Body of pancreas (tissue), 4 donors: ENCODE measurements around the gene FAAH2. TPM values are rescaled to one million over a fixed set of nuclear protein-coding genes. Genes with fewer than 3 reads are reported as not detected.

ENCODE experiments used
- ATAC-seq: fragments of 150-250 bp; one replicate; pipeline ENCODE4 v1.9.1; 2016
- DNase-seq, 4 donors: peaks; one replicate each; pipeline ENCODE4 v3.0.0-alpha.2; 2019
- H3K27ac ChIP-seq, 4 donors: fragments of 200-600 bp; sonication (generic); 1 replicate in 3 of 4; 2 replicates in 1 of 4; pipeline versions ENCODE4 v1.5.1 to v1.6.1; 2016 to 2019; ENCODE audit warnings: mild to moderate bottlenecking in 1 of 4, mixed read lengths in 1 of 4, moderate library complexity in 1 of 4
- H3K27me3 ChIP-seq, 2 donors: fragments of 200-600 bp; sonication (generic); one replicate each; pipeline ENCODE4 v1.6.0; 2016; ENCODE audit warnings: mild to moderate bottlenecking in 1 of 2
- H3K36me3 ChIP-seq, 2 donors: fragments of 200-600 bp; sonication (generic); replicated peaks in 1 of 2; 2 replicates each; pipeline ENCODE4 v1.5.1; 2016; ENCODE audit warnings: low read depth in 2 of 2; ENCODE audit not compliant: insufficient read depth in 1 of 2
- H3K4me1 ChIP-seq: fragments of 200-600 bp; sonication (generic); one replicate; pipeline ENCODE4 v1.6.0; 2016
- H3K4me3 ChIP-seq, 2 donors: fragments of 200-600 bp; sonication (generic); 1 replicate in 1 of 2; 2 replicates in 1 of 2; pipeline ENCODE4 v1.5.1; 2016 to 2019
- H3K9me3 ChIP-seq, 3 donors: fragments of 200-600 bp; sonication (generic); 1 replicate in 2 of 3; 2 replicates in 1 of 3; pipeline ENCODE4 v1.5.1; 2016
- POLR2A ChIP-seq, 3 donors: fragments of 450-650 bp; IDR thresholded peaks; one replicate each; pipeline ENCODE4 v1.6.1; 2016; ENCODE audit warnings: antibody characterized with exemption in 3 of 3, mild to moderate bottlenecking in 2 of 3
- WGBS, 2 donors: methylation state at CpG; one replicate each; pipeline ENCODE4 v1.1.5; 2017; 5-methylcytosine and 5-hydroxymethylcytosine counted together
- intact Hi-C: fragments of 100-400 bp; cut with DNase I; formaldehyde crosslinking; loops from one replicate; pipeline ENCODE4 v1.15.1; 2023
- total RNA-seq, 2 donors: library from RNA; depleted of rRNA; stranded (reverse); fragments of >200 nt; gene quantifications; one replicate each; pipeline ENCODE4 v1.1.0, GENCODE V29; 2016
- TF ChIP-seq, protein P1 (sequence below), 7 experiments: fragments of 450-650 bp in 4 of 7; fragments of 200-600 bp in 3 of 7; sonication (generic) in 3 of 7; IDR thresholded peaks; one replicate each; pipeline ENCODE4 v1.5.1; 2016 to 2019; ENCODE audit warnings: antibody characterized with exemption in 7 of 7

Gene FAAH2
- total RNA-seq, 2 donors from 2014 or later = 7.3 to 12.7 TPM

DNA sequence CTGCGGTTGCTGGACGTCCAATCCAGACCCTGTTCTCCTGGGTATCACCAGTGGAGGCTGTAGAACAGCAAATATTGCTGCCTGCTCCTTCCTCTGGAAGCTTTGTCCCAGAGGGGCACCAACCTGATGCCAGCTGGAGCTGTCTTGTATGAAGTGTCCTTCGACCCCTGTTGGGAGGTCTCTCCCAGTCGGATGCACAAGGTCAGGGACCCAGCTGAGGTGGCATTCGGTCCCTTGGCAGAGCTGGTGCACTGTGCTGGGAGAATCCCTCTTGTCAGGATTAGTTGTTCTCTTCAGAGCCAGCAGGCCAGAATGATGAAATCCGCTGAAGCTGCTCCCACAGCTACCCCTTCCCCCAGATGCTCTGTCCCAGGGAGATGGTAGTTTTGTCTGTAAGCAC lies 195.0 kb downstream of the FAAH2 start:
- DNase-seq (no peak), ATAC-seq (no peak)
- H3K4me3 ChIP-seq = no peak overlapping the region
- H3K27me3 ChIP-seq = no peaks in the 10 kb centered on the region
- WGBS, 2 donors = 93 to 100% methylated on average over 2 to 4 of the region's 6 CpGs
- TF ChIP-seq, protein P1, sequence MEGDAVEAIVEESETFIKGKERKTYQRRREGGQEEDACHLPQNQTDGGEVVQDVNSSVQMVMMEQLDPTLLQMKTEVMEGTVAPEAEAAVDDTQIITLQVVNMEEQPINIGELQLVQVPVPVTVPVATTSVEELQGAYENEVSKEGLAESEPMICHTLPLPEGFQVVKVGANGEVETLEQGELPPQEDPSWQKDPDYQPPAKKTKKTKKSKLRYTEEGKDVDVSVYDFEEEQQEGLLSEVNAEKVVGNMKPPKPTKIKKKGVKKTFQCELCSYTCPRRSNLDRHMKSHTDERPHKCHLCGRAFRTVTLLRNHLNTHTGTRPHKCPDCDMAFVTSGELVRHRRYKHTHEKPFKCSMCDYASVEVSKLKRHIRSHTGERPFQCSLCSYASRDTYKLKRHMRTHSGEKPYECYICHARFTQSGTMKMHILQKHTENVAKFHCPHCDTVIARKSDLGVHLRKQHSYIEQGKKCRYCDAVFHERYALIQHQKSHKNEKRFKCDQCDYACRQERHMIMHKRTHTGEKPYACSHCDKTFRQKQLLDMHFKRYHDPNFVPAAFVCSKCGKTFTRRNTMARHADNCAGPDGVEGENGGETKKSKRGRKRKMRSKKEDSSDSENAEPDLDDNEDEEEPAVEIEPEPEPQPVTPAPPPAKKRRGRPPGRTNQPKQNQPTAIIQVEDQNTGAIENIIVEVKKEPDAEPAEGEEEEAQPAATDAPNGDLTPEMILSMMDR (IDR thresholded peaks at IDR 0.05) = no peak
- TF ChIP-seq POLR2A (IDR thresholded peaks at IDR 0.05) = no peak
- no peaks in the 10 kb centered on the region for H3K9me3 ChIP-seq
- intact Hi-C loops = no loop called here
- H3K36me3 ChIP-seq = no peaks in the 10 kb centered on the region
- H3K4me1 ChIP-seq = no peaks in the 10 kb centered on the region
- H3K27ac ChIP-seq = no peak overlapping the region

DNA sequence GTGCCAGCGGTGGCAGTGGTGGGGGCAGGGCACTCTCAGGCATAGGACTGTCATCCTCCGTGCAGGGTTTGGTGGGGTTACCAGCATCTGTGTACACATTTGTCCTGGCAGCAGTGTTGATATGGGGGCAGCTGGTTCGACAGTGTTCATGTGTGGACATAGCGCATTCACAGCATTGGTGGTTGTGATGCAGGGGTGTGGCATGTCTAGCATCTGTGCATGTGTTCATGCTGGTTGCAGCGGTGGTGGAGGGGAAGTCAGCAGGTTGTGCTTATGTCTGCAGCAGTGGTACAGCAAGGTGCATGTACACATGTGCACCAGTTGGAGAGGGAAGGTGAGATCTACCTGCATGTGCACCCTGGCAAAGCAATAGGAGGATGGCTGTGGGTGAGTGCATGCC lies 230.0 kb downstream of the FAAH2 start:
- no peaks in the 10 kb centered on the region for H3K9me3 ChIP-seq
- H3K27ac ChIP-seq = no peak overlapping the region
- ATAC-seq = no peak
- TF ChIP-seq POLR2A (IDR thresholded peaks at IDR 0.05) = no peak
- TF ChIP-seq, protein P1 (IDR thresholded peaks at IDR 0.05) = no peak
- DNase-seq = no peak
- H3K4me1 ChIP-seq = no peaks in the 10 kb centered on the region
- 76% methylated on average over 4 of the region's 5 CpGs; no CpG with 5 or more reads in 1 of the 2 donors for WGBS, 2 donors
- no peaks in the 10 kb centered on the region for H3K36me3 ChIP-seq
- H3K27me3 ChIP-seq = no peaks in the 10 kb centered on the region
- no peak overlapping the region for H3K4me3 ChIP-seq
- intact Hi-C loops = no loop called here

DNA sequence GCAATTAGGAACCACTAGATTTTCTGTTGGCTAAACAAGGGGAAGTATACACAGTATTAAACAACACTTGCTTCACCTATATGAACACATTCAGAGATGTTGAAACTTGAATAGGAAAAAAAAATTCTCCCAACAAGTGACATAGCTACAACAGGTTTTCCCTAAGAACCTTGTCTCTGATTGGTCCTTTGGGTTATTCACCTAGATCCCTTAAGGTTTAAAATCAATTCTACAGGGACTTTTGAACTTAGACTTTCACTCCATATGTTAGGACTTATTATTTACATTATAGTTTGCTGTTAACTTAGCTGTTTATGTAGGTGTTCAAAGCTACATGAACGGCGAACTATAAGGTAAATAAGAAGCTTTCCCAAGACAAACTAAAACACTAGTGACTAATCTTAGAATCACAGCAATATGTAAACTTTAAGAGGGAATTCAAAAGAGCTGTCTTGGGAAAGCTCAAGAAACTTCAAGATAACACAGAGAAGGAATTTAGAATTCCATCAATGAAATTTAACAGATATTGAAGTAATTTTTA lies 233.1 kb downstream of the FAAH2 start:
- Histone ChIP-seq H3K4me3 (no peak overlapping the region), H3K27me3 (no peaks in the 10 kb centered on the region), H3K27ac (no peak overlapping the region), H3K4me1 (no peaks in the 10 kb centered on the region), H3K36me3 (no peaks in the 10 kb centered on the region), H3K9me3 (no peaks in the 10 kb centered on the region)
- no peak for TF ChIP-seq POLR2A (IDR thresholded peaks at IDR 0.05)
- TF ChIP-seq, protein P1 (IDR thresholded peaks at IDR 0.05) = no peak
- no peak for ATAC-seq
- intact Hi-C loops = no loop called here
- WGBS, 2 donors = 20 to 22% methylated on average over 2 of the region's 2 CpGs
- DNase-seq = no peak

DNA sequence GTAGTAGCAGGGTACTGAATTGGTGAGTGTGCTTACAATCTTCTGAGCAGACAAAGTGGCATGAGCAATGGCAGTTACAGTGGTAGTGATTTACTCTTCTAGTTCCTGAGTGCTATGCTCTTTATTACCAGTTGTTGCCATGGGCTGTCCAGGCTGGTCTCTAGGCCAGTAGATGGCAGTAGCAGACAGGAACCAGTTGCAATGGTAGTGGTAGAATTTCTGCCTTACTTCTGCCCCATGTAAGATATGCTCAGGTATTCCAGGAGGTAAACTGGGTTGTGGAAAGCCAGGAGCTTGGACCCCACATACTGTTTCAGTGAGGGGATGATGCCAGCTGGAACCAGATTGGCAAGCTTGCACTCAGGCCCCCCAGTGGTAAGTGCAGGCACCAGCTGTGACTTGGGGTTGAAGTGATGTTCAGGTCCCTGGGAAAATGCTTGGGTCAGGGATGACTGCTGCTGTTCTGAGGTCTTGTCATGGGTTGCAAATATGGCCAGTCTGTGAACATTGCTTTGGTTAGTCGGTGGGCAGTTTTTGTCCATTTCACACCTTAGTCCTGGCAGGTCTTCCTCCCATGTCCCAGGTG lies 242.3 kb downstream of the FAAH2 start:
- TF ChIP-seq, protein P1 (IDR thresholded peaks at IDR 0.05) = peak in 5 of 7 experiments; percentile 15 to 43 (median 27)
- TF ChIP-seq POLR2A (IDR thresholded peaks at IDR 0.05) = no peak
- H3K36me3 ChIP-seq = no peaks in the 10 kb centered on the region
- no peaks in the 10 kb centered on the region for H3K9me3 ChIP-seq
- ATAC-seq (no peak), DNase-seq (peak; percentile 2 to 31 (median 13))
- 20% methylated on average over 1 of the region's 1 CpG; no CpG with 5 or more reads in 1 of the 2 donors for WGBS, 2 donors
- intact Hi-C loops = no loop called here
- no peaks in the 10 kb centered on the region for H3K27me3 ChIP-seq
- no peak overlapping the region for H3K27ac ChIP-seq
- no peak overlapping the region for H3K4me3 ChIP-seq
- no peaks in the 10 kb centered on the region for H3K4me1 ChIP-seq

Other genes starting within 250 kb of the FAAH2 start
- gene SPIN2B, start 165.2 kb upstream of the FAAH2 start, total RNA-seq = 1 to 10 TPM in 1 of 2 donors, under 1 TPM in 1; 0.52 to 1.3 TPM
- under 1 TPM; 0.26 to 0.99 TPM for gene SPIN2A, start 149.3 kb upstream of the FAAH2 start, total RNA-seq